IPS-18c (cell line): ENCODE data around the gene ZFPM1.
"Not testable (repeated sequence)": the region's sequence is repeated elsewhere in the genome, so short reads cannot be mapped to it uniquely, and the experiment has no call there.

Source experiments
- H3K4me3 ChIP-seq: 2 replicates; pipeline ENCODE4 v1.7.0; 2013; ENCODE audit warnings: low read depth, mild to moderate bottlenecking, low read length, moderate library complexity; ENCODE audit not compliant: insufficient read depth
- H3K9me3 ChIP-seq: one replicate; pipeline ENCODE4 v1.6.1; 2013; ENCODE audit warnings: mild to moderate bottlenecking, low read length, moderate library complexity; ENCODE audit not compliant: control insufficient read depth, insufficient read depth

ZFPM1 gene

DNA sequence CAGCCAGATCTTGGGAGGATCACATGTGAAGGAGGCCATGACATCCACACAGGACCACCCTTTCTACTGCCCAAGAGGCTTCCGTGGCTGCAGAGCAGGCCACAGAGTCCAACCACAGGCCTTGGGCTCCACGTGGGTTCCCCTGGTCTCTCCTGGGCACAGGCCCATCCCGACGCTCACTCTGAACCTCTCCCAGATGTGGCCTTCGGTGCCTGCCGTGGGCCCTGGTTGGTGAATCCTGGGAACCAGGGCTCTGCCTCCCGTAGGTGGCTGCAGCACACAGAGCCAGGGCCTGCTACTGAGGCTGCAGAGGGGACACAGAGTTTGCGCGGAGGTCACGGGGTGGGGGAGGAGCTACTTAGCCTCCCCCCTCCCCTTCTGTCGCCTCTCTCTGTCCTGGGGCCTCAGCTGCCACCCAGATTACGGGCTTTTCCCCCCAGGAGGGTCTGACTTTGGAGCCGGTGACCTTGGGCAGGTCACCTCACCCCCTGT, 55.3 kb downstream of the ZFPM1 start:
- H3K4me3 ChIP-seq, result no peak overlapping the region
- H3K9me3 ChIP-seq, result no peaks in the 10 kb centered on the region

DNA sequence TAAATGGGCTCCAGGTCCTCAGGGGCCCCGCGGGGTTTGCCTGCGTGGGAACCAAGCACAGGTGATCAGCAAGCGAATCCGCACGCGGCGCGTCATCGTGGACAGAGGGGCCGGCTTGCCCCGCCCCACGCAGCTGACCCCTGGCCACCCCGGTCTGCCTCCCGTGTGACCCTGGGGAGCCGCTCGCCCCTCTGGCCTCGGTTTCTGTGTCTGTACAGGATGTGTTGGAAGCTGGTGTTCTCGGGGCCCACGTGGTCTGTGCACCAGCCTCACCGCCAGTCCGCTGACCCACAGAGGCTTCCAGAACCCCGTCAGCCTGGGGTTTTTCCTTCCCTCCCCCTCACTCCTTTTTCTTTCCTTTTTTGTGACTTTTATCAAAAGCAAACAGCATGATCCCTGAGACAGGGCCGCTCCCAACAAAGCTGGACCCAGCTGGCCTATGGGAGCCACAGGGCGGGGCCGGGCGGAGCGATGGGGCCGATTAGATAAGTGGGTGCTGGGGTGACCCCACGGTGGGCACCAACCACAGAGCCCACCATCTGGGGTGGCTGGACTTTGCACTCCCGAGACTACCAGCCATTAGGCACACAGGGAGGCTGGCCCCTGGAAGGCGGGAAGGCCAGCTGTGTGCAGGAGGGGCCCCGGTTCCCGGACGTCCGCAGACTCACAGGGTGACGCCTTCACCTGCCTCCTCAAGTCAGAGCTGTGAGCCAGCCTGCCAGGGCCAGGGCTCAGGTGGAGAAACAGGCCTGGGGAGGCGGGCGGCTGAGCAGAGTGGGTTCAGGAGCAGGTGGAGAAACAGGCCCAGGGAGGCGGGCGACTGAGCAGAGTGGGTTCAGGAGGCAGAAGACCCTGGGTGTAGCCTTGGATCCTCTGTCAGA, 56.0 kb downstream of the ZFPM1 start:
- Histone ChIP-seq H3K4me3 (no peak overlapping the region), H3K9me3 (no peaks in the 10 kb centered on the region)

DNA sequence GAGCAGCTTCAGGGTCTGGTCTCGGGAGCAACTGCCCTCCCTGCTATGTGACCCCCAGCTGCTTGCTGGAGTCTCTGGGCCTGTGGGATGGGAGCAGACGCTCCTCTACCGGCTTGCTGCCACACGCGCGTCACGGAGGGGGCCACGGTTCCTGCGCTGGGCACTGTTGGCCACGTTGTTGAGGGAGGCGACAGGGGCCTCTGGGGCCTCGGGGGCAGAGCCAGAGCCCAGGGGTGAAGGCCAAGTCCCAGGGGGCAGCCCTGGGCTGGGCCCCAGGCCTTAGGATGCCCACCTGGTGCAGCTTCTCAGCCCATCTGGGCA, 56.6 kb downstream of the ZFPM1 start:
- H3K9me3 ChIP-seq, result no peaks in the 10 kb centered on the region
- no peak overlapping the region for H3K4me3 ChIP-seq

DNA sequence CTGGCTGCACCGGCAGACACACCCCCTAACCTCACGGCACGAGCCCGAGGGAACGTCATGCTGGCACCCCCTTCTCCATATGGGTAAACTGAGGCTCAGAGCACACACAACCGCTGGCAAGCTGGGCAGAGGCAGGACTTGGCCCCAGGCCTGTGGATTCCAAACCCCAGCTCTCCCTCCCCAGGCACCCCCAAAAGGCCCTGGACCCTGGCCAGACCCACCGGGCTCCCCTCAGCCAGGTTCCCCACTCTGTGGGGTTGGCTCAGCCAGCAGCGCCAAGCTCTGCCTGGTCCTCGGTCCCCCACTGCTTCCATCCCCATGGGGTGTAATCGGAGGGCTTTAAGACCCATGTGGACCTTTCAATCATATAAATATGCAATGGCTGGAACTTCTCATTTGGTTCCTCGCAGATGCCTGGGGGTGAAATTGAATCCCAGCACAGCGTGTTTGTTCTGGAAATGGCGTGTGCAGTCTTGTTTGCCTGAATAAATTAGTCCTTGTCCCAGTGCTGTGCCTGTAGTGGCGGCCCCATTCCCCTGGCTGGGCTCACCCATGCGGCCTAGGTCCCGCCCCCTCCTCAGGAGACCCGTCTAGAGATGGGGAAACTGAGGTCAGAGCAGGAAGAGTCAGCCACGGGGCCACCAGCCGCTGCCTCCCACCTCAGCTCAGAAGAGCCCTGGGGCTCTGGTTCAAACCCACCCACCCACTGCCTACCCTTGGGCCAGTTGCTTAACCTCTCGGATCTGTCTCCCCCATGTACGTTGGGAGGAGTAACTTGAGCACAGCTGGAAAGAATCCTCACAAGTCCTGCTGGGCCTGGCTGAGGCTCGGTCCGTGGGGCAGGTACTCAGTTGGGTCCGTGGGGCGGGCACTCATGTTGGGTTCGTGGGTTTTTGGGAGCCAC, 57.3 kb downstream of the ZFPM1 start:
- Histone ChIP-seq H3K9me3 (no peaks in the 10 kb centered on the region), H3K4me3 (no peak overlapping the region)

DNA sequence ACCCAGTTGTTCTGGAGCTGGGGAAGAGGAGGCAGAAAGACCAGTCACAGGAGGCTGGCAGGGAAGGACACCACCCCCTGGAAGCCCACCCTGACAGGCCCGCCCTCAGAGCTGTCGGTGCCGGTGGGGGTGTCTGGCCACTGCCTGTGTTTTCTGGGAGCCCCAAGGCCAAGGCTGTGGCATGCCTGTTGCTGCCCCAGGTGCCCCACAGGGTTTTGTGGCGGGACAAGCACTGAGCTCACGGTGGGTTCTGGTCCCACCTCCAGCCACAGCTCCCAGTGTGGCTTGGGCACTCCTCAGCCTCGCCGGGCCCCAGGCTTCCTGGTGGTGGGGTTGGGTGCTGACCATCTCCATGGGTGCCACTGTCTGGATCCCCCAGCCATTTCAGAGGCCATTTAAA, 58.0 kb downstream of the ZFPM1 start:
- Histone ChIP-seq H3K9me3 (no peaks in the 10 kb centered on the region), H3K4me3 (no peak overlapping the region)

DNA sequence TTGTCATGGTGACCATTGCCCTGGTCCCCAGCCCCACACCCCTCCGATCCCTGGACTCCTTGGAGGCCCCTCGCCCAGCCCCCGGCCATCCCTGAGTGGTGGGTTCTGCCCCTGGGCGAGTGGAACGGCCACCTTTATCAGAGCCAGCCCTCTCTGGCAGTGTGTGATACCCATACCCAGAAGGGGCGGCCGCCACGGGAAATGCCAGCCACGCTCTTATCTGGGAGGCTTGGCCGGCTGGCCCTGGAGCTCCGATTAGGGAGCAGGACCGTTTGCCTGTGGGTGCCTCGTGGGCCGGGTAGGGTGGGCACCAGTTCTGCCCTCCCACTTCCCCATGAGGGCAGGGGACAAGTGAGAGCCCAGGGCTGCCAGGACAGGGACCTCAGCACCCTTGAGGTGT, 58.8 kb downstream of the ZFPM1 start:
- no peaks in the 10 kb centered on the region for H3K9me3 ChIP-seq

DNA sequence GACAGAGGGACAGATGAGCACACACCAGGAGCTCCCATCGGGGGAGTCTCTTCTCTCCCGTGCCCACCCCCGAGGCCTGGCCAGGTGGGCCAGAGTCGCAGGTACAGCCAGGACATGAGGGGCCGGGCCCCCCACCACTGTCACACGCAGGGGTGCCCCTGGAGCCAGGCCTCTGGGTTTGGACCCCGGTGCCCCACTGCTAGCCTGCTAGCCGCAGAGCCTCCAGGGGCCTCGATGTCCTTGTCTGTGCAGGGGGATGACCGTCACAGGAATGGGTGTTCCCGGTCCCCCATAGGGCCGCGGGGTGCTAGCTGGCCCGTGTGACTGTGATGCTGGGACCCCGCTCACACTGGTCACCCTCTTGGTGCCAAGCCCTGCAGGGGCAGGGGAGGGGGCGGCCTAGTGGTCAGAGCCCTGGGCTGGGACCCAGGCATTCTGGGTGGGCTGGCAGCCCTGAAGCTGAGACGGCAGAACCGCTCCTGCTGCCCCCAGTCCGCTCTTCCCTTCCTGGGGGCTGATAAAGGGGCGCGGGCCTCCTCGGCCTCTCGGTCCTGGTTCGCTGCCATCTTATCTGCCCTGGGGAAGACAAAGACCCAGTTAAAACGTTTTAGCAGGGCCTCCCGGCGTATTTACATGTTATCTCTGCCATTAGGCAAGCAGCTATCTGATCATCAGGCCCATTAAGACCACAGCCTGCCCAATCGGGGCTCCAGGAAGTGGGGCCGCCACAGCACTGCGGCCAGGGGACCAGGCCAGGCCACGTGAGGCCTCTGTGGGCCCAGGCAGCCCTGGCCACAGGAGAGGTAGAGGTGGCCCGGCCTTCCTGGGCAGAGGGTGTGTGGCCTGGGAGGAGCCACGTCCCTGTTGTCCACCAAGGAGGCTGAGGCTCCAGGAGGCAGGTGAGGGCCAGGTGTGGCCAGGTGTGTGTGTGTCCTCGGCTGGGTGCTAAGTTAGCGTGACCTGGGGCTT, 59.9 kb downstream of the ZFPM1 start:
- Histone ChIP-seq H3K4me3 (no peak overlapping the region), H3K9me3 (no peaks in the 10 kb centered on the region)

More for the DNA sequence above, 58.8 kb downstream of the ZFPM1 start:
- H3K4me3 ChIP-seq, result no peak overlapping the region

DNA sequence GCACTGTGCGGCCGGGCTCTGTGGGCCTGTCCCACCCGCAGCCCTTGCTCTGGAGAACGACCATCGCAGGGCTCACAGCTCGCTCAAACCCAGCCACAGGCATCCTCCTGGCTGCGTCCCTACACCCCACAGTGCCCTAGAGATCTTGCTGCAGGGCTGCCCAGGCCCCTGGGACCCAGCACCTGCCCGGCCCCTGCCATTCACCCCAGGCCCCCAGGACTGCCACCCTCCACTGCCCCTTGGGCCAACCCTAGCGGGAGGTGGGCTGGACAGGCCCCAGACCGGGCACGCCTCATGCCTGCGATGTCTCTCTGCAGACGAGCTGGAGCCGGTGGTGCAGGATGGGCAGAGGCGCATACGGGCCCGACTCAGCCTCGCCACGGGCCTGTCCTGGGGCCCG, 61.0 kb downstream of the ZFPM1 start:
- Histone ChIP-seq H3K4me3 (no peak overlapping the region), H3K9me3 (peaks cover 2% of the 10 kb centered on the region)

DNA sequence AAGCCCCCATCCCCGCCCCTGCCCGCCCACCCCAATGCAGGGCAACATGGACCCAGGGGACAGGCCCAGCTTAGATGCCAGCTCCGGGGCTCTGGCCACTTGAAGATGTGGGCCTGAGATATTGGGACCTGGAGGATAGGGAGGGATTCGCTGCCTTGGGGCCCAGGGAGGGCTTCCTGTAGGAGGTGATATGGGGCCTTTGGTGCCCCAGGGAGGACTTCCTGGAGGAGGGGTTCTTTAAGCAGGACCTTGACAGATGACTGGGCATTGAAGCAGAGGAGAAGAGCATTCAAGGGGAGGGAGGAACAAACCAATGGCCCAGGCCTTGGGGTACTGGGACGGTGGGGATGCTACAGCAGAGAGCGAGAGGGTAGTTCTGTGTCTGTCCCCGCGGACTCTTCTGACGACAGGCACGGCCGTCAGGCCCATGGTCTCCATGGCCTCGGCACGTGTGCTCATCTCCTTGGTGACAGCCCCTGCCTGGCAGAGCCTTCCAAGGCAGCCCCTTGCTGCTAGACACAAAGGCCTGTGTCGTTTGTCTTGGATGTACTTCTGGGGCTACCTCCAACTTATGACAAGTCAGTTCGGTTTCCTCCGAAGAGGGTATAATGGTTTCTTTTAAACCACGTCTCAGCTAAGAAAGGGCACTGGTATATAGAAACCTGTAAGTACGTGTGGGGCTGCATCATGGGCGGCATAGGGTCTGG, 61.6 kb downstream of the ZFPM1 start:
- H3K9me3 ChIP-seq, result peaks cover 2% of the 10 kb centered on the region
- no peak overlapping the region for H3K4me3 ChIP-seq

DNA sequence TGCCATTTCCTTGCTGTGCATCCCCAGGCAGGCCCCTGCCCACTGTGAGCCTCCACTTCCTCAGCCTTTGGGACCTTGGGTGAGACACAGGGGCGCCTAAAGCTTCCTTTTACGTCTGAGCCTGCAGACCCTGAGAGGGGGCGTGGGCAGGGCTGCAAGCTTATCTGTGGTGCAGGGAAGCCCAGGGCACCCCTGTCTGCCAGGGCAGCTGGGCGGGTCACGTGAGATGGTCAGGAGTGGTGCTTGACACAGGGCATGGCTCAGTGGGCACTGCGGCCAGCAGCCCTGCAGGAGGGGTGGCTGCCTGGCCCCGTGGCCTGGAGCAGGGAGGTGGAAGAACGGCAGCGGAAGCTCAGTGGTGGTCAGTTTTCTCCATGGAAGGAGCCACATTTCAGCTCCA, 62.3 kb downstream of the ZFPM1 start:
- Histone ChIP-seq H3K9me3 (peaks cover 2% of the 10 kb centered on the region), H3K4me3 (no peak overlapping the region)

DNA sequence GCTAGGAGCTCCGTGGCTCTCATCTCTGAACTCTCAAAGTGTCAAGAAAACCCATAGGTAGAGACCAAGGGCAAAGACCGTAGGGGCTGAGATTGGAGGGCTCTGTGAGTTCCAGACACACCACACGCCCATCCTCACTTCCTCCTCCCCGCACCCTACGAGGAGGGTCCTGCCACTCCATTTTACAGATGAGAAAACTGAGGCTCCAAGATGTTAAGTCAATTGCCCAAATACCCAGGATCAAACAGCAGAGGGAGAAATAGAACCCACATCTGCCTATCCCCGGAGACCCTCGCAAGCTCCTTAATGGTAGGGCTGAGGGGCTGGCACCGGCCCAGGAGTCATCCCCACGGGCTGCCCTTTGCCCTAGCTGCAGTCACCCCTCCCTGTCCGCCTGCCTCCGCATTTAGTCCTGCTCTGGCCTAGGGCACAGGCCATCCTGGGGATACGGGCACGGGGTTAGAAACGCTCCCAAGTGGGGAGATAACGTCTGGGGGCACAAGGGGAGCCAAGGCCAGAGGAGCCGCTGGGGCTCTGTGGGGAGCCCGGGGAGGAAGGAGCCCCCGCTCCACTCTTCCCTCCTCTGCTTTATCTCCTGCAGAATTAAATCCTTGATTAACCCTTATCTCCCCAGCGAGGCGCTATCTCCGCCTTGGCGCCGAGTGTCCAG, 63.0 kb downstream of the ZFPM1 start:
- H3K9me3 ChIP-seq, result peaks cover 2% of the 10 kb centered on the region
- H3K4me3 ChIP-seq, result no peak overlapping the region

DNA sequence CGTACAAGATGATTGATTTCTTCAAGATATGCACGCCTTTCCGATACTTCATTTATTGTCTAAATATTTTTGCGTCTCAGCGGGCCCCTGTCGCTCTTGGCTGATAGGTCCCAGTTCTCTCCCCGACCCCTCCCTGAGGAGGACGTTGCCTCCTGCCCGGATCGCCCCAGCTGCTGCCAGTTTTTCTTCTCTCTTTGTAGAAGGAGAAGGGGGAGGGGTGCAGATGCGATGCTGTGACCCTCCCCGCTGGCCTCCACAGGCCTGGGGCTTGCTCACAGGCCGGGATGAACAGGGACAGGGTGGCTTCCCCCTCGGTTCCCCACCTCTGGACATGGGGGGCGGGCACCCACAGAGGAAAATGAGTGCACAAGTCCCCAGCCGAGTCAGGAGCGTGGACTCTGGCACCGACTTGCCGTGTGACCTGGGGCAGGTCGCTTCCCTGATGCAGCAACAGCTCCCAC, 63.6 kb downstream of the ZFPM1 start:
- Histone ChIP-seq H3K9me3 (peaks cover 2% of the 10 kb centered on the region), H3K4me3 (no peak overlapping the region)

DNA sequence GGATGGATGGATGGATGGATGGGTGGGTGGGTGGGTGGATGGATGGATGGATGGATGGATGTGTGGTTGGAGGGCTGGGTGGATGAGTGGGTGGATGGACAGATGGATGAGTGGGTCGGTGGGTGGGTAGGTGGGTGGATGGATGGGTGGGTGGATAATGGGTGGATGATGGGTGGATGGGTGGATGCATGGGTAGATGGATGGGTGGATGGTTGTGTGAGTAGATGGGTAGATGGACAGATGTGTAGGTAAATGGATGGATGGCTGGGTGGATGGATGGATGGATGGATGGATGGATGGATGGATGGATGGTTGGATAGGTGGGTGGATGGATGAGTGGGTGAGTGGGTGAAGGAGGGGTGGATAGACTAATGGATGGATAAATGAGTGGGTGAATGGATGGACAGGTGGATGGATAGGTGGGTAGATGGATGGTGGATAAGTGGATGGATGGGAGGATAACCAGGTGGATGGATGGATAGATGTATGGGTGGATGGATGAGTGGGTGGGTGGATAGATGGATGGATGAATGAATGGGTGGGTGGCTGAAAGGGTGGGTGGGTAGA, 64.2 kb downstream of the ZFPM1 start:
- H3K4me3 ChIP-seq, H3K9me3 ChIP-seq: not testable (repeated sequence)

DNA sequence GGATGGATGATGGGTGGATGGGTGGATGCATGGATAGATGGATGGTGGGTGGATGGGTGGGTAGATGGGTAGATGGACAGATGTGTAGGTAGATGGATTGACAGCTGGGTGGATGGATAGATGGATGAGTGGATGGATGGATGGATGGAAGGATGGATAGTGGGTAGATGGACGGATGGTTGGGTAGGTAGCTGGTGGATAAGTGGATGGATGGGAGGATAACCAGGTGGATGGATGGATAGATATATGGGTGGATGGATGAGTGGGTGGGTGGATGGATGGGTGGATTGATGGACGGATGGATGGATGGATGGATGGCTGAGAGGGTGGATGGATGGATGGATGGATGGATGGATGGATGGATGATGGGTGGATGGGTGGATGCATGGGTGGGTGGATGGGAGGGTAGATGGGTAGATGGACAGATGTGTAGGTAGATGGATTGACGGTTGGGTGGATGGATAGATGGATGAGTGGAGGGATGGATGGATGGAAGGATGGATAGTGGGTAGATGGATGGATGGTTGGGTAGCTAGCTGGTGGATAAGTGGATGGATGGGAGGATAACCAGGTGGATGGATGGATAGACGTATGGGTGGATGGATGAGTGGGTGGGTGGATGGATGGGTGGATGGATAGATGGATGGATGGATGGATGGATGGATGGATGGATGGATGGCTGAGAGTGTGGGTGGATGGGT, 65.5 kb downstream of the ZFPM1 start:
- H3K9me3 ChIP-seq, H3K4me3 ChIP-seq: not testable (repeated sequence)

DNA sequence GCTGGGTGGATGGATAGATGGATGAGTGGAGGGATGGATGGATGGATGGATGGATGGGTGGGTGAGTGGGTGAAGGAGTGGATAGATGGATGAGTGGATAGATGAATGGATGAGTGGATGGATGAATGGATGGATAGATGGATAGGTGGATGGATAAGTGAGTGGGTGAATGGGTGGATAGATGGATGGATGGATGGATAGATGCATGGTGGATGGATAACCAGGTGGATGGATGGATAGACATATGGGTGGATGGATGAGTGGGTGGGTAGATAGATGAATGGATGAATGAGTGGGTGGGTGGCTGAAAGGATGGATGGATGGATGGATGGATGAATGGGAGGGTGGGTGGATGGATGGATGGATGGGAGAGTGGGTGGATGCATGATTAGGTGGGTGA, 66.2 kb downstream of the ZFPM1 start:
- H3K9me3 ChIP-seq, result peaks cover 2% of the 10 kb centered on the region

More for the DNA sequence above, 66.2 kb downstream of the ZFPM1 start:
- H3K4me3 ChIP-seq, result no peak overlapping the region
